Left lung (tissue), 10 donors: Measurements from ENCODE around the gene GTPBP8. TPM values are rescaled to one million over a fixed set of nuclear protein-coding genes. Genes with fewer than 3 reads are reported as not detected.

ENCODE experiments used
- ATAC-seq: fragments of 200-7000 bp; cut with Tn5 transposase; one replicate; pipeline ENCODE4 v1.9.1; 2020; ENCODE audit warnings: moderate library complexity
- DNase-seq, 4 donors: peaks; one replicate each; pipeline ENCODE4 v3.0.0-alpha.2; 2013 to 2020
- H3K27ac ChIP-seq, 2 donors: fragments of 200-600 bp; sonication (generic) in 1 of 2; one replicate each; pipeline versions ENCODE4 v1.5.0 to v1.8.0; 2020 to 2021
- H3K27me3 ChIP-seq, 2 donors: fragments of 200-600 bp; sonication (generic) in 1 of 2; one replicate each; pipeline versions ENCODE4 v1.5.0 to v1.8.0; 2020 to 2021
- H3K36me3 ChIP-seq, 2 donors: fragments of 200-600 bp; sonication (generic) in 1 of 2; one replicate each; pipeline versions ENCODE4 v1.5.0 to v1.8.0; 2020 to 2021
- H3K4me1 ChIP-seq, 2 donors: fragments of 200-600 bp; one replicate each; pipeline ENCODE4 v1.8.0; 2021
- H3K4me3 ChIP-seq, 2 donors: fragments of 200-600 bp; sonication (generic) in 1 of 2; one replicate each; pipeline versions ENCODE4 v1.5.0 to v1.8.0; 2020 to 2021; ENCODE audit warnings: mild to moderate bottlenecking in 1 of 2
- H3K9me3 ChIP-seq, 2 donors: fragments of 200-600 bp; sonication (generic) in 1 of 2; one replicate each; pipeline versions ENCODE4 v1.5.0 to v1.8.0; 2020 to 2021
- CTCF ChIP-seq, 2 donors: fragments of 200-600 bp; sonication (generic) in 1 of 2; IDR thresholded peaks; one replicate each; pipeline versions ENCODE4 v1.5.0 to v1.8.0; 2021; ENCODE audit warnings: antibody characterized with exemption in 2 of 2
- intact Hi-C, 2 donors: fragments of 100-400 bp; cut with DNase I; formaldehyde crosslinking; loops; one replicate each; pipeline versions ENCODE4 v1.11.2 to v1.14.2; 2022
- polyA plus RNA-seq, 6 donors: library from polyadenylated mRNA; unstranded; fragments of 120-200 nt; gene quantifications; one replicate each; pipeline ENCODE4 v1.2.1, GENCODE V29; 2013; ENCODE audit not compliant: insufficient read length in 6 of 6
- total RNA-seq, 2 donors: library from RNA; stranded (reverse); fragmentation: NEBNext Ultra II Directional; extraction: Animal tissue kit (Norgen Biotek cat#: 25700); gene quantifications; one replicate each; pipeline ENCODE4 v1.2.1, GENCODE V29; 2021
- donor health status: DM: no; HTN: yes; CAD: no.
- donor health status: DM: no; HTN: no; CAD: no.

The GTPBP8 gene
- total and polyA plus RNA-seq, 8 donors, result 14.7 to 24.3 (median 21.0) TPM

- TF ChIP-seq CTCF (IDR thresholded peaks at IDR 0.05), result no peak
- intact Hi-C loops, result loop anchor here in 1 of 2 donors (5.0 kb wide), 1 partner anchor 244 kb away; no protein-coding TSS in a partner anchor
- H3K27ac ChIP-seq, result peak overlapping the region in 1 of 2 donors; percentile 79
- no peaks in the 10 kb centered on the region for H3K27me3 ChIP-seq
- DNase-seq, result no peak
- no peaks in the 10 kb centered on the region for H3K9me3 ChIP-seq
- H3K4me1 ChIP-seq, result peaks cover 0 to 42% of the 10 kb centered on the region in 2 donors
- H3K4me3 ChIP-seq, result no peak overlapping the region
- H3K36me3 ChIP-seq, result no peaks in the 10 kb centered on the region
- no peak for ATAC-seq
Measured at GRCh38 chr3:112976001-112976400, 14.8 kb upstream of the GTPBP8 start.

- intact Hi-C loops, result loop anchor here in 1 of 2 donors (5.0 kb wide), 1 partner anchor 245 kb away; no protein-coding TSS in a partner anchor
- no peak overlapping the region for H3K27ac ChIP-seq
- TF ChIP-seq CTCF (IDR thresholded peaks at IDR 0.05), result no peak
- H3K27me3 ChIP-seq, result no peaks in the 10 kb centered on the region
- H3K9me3 ChIP-seq, result no peaks in the 10 kb centered on the region
- no peaks in the 10 kb centered on the region for H3K36me3 ChIP-seq
- no peak overlapping the region for H3K4me3 ChIP-seq
- peaks cover 0 to 42% of the 10 kb centered on the region in 2 donors for H3K4me1 ChIP-seq
- DNase-seq (no peak), ATAC-seq (no peak)
Measured at GRCh38 chr3:112976953-112977352, 13.8 kb upstream of the GTPBP8 start.

GRCh38 chr3:112979244-112979832, 11.4 kb upstream of the GTPBP8 start:
- Histone ChIP-seq H3K36me3 (no peaks in the 10 kb centered on the region), H3K27me3 (no peaks in the 10 kb centered on the region), H3K27ac (no peak overlapping the region), H3K4me1 (peaks cover 0 to 28% of the 10 kb centered on the region in 2 donors), H3K9me3 (no peaks in the 10 kb centered on the region), H3K4me3 (no peak overlapping the region)
- TF ChIP-seq CTCF (IDR thresholded peaks at IDR 0.05), result peak; percentile 60 to 68
- DNase-seq, result peak in 1 of 4 donors; percentile 40
- peak; percentile 51 for ATAC-seq
- intact Hi-C loops, result loop anchor here in 1 of 2 donors (5.0 kb wide), 1 partner anchor 247 kb away; no protein-coding TSS in a partner anchor

DNA sequence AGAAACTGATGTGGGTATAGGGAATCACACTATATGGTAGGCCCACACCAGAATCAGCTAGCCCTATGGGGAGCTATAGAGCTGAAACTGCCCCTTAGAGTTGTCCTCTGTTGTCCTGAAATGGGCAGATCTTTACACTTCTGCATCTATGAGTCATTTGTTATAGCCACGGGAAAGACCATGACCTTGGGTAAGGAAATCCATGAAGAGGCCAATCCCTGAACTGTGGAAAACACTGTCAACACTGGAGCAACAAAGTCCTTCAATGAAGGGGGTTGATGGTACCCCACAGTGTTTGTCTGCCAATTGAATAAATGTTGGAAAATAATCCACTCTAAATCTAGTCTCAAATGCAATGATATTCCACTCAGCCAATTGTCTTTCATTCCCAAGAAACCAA, 10.7 kb upstream of the GTPBP8 start:
- Histone ChIP-seq H3K36me3 (no peaks in the 10 kb centered on the region), H3K27ac (no peak overlapping the region), H3K4me3 (no peak overlapping the region), H3K9me3 (no peaks in the 10 kb centered on the region), H3K27me3 (no peaks in the 10 kb centered on the region), H3K4me1 (peaks cover 0 to 27% of the 10 kb centered on the region in 2 donors)
- no peak for DNase-seq
- TF ChIP-seq CTCF (IDR thresholded peaks at IDR 0.05), result no peak
- ATAC-seq, result no peak
- intact Hi-C loops, result loop anchor here in 1 of 2 donors (10.0 kb wide), 1 partner anchor 345 kb away; no protein-coding TSS in a partner anchor

DNA sequence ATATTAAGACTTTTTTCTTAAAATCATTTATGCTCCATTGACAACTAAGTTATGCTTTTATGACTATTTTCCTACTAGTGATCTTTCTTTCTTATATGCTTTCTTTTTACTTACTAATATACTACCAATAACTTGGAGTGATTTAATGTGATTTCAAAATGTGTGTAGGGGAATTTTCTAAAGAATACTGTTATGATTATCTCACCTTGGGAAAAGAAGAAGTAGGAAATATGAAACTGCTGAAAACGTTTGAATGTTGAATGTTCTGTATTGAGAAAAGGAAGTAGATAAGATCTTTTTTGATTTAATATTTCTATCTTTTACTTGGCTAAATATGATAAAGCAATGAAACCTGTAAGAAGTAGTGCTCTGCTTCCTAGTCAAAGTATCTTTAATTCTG, 8.1 kb upstream of the GTPBP8 start:
- Histone ChIP-seq H3K4me3 (no peak overlapping the region), H3K36me3 (no peaks in the 10 kb centered on the region), H3K9me3 (no peaks in the 10 kb centered on the region), H3K4me1 (peaks cover 0 to 6% of the 10 kb centered on the region in 2 donors), H3K27ac (no peak overlapping the region), H3K27me3 (no peaks in the 10 kb centered on the region)
- no peak for TF ChIP-seq CTCF (IDR thresholded peaks at IDR 0.05)
- intact Hi-C loops, result loop anchor here in 1 of 2 donors (10.0 kb wide), 1 partner anchor 348 kb away; no protein-coding TSS in a partner anchor
- no peak for DNase-seq
- ATAC-seq, result no peak
